Endometrial microvascular endothelial cells (primary cell): ENCODE data around the gene HIGD2A. TPM values are rescaled to one million over a fixed set of nuclear protein-coding genes. Genes with fewer than 3 reads are reported as not detected.

Source experiments
- in situ Hi-C: cut with HindIII; loops from 2 replicates; pipeline ENCODE4 v1.10.0; 2017; ENCODE audit warnings: low sequenced_read_pairs, low pct_unique_long_range_greater_than_20kb; ENCODE audit errors: inconsistent ontology term
- total RNA-seq: library from RNA; depleted of rRNA; stranded (reverse); fragments of >200 nt; gene quantifications from one replicate; pipeline ENCODE4 v1.2.3, GENCODE V29; 2015; ENCODE audit errors: inconsistent ontology term

HIGD2A gene, protein sequence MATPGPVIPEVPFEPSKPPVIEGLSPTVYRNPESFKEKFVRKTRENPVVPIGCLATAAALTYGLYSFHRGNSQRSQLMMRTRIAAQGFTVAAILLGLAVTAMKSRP
- total RNA-seq = 138 TPM

DNA sequence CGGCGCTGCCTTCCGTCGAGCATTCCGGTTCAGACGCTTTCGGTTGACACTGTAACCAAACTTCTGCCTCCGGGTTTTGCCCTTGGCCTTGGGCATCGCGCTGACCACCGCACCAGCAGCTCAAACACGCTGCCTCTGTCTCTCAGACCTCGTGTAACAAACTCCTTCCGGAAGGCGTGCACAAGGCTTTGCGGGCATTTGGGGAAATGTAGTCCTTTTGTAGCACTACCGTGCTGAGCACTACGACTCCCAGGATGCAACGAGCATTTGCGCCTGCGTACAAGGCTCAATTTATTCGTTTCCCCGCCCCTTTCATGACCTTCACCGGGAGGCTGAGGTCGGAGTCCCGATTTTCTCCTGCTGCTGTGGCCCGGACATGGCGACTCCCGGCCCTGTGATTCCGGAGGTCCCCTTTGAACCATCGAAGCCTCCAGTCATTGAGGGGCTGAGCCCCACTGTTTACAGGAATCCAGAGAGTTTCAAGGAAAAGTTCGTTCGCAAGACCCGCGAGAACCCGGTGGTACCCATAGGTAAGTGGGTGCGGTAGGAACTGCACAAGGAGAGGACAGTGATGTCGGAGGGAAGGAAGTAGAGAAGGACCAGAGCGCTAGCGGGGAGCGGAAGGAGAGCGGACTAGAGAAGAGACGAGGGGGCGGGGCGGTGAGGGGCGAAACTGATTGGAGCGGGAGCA is at the start of gene HIGD2A, which contains the start of gene NOP16:
TSS of gene HIGD2A (plus strand) at position 308 of the 691 bp plus-strand sequence. CDS start at position 377, 69 bp downstream.
TSS of gene NOP16 (minus strand) at position 155 of the 691 bp plus-strand sequence. CDS start at position 96, 59 bp downstream.
- in situ Hi-C loops = no loop called here

DNA sequence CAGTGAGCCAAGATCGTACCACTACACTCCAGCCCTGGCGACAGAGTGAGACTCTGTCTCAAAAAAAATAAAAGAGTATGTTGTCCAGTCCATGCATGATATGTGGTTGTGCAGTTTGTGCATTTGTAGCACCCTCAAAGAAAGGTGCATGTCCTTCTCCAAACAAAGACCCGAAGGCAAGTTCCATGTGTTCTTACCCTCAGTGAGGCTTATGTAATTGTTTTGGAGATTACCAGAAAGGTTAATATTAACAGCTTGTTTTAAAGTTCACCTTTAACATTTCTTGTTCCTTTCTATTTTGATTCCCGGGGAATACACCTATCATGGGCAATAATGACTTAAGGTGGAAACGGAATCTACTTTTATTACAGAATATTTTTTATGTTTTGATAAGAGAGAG is 49.2 kb upstream of the HIGD2A start:
- in situ Hi-C loops = no loop called here

DNA sequence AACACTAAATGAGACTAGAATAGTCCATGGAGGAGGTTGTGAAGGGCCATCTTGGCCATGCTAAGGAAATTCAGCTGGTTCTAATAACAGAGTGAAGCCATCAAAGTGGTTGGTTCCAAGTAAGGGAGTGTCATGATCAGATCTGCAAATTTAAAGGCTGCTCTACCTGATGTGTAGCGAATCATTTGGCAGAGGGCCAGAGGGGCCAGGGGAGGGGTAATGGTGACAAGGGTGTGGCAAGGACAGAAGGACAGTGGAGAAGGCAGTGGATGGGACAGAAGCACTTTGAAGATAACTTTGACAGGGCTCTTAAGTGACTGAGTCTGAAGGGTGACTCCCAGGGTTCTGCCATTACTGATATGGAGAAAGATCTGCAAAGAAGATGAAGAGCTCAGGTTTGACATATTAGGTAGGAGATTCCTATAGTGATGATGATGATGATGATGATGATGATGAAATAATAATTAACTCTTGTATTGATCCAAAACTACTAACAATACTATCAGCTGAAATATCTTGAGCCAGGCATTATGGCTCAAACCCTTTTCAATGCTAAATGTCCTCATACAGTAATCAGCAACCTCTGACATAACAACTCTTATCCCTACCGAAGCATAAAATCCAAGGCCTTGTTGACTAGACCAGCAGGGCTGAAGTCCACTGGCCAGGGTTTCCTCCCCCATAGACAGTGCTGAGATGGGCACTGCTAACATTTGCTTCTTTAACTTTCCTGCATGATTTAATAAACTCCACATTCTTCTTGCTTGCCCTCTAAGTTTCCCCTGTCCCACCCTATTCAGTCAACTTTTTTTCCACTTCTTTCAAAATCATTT is 47.0 kb upstream of the HIGD2A start:
- in situ Hi-C loops = no loop called here

DNA sequence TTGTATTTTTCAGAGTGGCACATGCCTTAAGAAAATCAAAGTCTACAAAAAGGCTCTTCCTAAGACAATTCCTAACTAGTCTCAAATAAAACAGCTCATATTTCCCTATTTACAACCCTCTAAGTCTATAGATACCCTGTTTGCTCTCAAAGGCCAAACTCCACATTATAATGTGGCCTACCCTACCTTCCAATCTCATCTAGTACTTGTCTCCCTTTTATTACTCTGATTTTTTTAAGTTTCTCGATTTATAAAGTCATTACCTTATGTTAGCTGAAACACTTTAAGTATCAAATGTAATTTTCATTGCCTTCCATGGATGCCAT is 46.4 kb upstream of the HIGD2A start:
- in situ Hi-C loops = no loop called here

DNA sequence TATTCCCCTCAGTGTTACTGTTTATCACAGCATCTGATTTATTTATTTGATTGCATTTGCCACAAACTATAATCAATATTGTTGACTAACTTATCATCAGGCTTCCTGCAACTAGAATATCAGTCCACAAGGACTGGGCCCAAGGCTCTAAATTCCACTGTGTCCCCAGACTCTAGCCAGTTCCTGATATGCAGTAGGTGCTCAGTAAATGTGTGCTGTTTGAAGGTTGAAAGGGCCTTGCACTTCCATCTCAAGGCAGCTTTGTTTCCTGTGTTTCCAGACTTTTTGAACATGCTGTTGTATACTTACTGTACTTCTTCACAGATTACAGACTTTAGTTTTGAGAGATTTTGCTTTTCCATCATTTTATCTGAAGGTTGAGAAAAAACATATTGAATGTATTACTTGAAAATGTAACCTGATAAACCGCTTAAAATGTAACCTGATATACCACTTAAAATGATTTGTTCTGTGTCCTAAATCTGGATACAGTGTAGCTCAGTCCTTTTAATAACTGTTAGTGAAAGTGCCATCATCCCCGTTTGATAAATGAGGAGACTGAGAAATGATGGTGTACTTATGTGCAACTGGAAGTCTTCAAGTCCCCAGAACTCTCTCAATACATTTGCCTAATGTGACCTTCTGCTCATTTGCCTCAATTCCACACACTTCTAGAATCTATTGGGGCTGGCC is 45.6 kb upstream of the HIGD2A start:
- in situ Hi-C loops = no loop called here

DNA sequence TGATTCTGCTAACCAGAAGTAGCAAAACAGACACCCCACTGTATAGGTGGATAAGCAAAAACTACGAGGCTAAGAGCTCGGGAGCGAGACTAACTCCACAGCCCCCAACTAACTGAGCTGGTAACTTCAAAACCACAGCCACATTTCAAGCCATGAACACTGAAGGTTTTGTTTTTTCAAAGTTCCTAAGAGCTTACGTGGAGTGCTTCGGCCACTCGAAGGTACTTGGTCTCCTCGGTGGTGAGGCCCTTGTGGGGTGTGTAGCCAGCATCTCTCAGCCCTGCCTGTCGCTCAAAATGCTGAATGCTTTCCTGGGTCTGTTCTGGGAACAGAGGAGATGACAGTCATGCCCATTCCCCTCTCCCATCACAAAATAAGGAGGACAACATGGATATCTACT is 38.1 kb upstream of the HIGD2A start:
- in situ Hi-C loops = no loop called here

DNA sequence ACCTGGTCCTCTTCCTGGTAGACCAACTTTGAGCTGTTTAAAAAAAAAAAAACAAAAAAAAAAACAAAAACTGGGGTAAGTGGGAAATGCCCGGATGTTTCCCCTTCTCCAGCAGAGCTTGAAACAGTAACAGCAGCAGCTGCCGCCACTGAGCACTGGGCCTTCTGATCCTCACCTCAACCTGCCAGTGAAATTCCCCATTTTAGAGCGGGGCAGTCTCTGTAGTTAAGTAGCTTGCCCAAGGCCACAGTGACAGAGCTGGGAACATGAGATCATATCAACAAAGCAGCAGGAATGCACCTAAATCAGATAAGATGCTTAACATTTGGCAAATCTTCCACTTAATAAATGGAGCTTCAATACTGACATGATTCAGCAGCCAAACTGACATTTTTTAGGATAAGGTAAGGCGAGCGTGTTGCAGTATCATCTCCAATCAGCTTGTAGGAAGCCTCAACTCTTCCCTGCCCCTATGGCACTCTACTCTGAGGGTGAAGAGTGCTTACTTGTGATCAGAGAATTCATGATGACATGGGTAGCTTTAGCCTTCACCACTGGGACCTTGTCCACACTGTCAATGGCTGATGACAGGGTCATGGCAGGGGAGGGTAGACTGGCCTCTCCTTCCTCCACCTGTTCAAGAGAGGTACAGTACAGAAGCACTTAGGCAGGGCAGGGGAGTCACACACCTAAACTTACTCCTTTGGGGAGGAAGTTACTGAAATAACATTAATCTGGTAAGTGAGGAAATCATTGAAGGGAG is 36.3 kb upstream of the HIGD2A start:
- in situ Hi-C loops = no loop called here

DNA sequence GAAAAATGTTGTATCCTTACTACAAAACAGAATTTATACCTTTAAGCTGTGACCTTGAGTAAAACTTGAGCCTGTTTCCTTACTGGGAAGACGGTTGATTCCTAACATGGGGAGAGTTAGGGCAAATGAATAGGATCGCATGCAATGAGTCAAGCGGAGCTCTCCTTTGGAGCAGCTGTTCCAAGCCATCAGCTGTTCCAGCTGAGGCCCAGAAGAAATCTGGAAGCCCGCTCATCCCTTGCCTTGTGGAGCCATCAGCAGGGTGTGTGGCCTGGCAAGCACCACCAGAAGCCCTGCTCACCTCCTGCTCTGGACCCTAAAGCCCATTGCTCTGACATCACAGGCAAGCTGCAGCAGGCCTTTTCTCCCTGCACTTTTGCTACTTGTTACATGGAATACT is 35.0 kb upstream of the HIGD2A start:
- in situ Hi-C loops = no loop called here

DNA sequence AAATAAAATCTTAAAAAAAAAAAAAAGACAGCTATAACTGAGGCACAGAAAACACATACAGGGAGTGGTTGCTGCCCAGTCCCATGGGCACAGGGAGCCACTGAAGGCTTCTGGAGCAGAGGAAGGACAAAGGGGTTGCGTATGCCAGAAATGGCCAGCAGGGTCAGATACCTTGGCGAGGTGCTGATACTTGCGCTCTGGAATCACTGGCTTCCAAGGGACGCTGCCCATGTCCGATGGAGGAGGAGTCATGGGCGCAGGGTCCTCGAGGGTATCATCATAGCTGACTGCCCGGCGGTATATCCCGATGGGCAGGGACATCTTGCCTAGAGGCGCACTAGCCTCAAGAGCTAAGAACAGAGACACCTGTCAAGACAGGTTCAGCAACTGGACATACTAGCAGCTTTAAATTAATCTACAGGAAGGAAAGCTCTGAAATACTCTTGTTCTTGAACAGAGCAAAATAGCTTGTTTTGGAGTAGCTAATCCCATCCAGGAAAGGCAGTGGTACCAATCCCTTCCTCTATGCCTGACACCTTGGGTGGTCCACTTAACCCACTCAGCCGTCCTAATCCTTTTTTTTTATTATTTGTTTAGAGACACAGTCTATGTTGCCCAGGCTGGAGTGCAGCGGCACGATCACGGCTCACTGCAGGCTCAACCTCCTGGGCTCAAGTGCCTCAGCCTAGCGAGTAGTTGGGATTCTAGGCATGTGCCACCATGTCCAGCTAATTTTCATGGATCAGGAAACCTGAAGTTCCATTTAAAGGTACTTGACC is 33.0 kb upstream of the HIGD2A start:
- in situ Hi-C loops = no loop called here

DNA sequence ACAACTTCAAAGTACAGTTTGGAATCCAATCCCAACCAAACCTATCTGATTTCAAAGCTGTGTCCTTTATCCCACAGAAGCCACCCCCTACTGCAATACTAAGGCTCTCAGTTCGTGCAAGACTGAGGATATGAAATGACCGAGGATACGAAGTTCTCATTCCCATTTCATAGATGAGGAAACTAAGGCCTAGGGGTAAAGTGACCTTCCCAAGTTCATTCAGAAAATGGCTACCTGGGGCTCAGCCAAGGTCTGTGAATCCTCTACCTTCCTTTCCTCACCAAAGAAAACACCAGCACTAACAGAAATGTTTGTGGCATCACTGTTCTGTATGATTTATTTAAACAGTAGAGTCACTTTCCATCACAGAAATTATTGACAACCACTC is 32.4 kb upstream of the HIGD2A start:
- in situ Hi-C loops = no loop called here

DNA sequence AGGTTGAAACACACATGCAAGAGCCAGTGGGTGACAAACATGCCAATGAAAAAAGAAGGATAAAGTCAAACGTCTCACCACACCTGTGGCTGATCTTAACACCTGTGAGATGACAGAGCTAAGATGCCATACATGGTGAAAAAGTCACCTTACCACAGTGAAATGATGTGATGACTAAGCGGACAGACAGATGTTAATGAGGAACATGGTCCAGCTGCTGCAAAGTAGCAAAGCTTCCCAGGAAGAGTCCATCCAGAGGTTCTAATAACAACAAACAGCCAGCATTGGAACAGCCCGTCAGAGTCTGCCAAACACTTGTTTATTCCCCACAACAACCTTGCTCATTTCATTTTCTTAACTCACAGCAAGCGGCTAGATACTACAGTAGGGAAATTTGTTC is 28.9 kb upstream of the HIGD2A start:
- in situ Hi-C loops = no loop called here

DNA sequence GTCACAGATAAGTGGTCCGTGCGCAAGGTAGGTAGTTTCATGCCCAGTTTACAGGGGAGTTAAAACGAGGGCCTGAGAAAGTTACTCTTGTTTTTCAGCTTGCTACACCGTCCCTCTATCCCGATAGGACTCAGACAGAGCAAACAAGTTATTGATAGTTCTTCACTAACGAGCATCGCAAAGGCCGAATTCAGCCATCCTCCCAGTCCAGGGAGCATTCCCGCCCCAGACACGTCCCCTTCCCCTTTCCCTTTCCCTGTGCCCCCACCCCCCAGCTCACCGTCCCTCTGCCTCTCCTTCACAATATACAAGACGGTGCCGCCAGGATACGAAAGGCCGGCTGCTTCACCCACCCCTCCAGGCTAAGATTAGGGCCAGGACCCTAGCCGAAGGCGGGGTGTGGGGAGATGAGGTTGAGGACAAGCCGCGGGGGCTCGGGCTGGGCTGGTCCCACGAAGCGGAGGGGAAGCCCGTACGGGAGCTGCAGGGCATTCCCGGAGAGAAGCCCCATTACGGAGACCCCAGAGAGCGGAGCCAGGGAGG is 27.6 kb upstream of the HIGD2A start:
- in situ Hi-C loops = no loop called here

DNA sequence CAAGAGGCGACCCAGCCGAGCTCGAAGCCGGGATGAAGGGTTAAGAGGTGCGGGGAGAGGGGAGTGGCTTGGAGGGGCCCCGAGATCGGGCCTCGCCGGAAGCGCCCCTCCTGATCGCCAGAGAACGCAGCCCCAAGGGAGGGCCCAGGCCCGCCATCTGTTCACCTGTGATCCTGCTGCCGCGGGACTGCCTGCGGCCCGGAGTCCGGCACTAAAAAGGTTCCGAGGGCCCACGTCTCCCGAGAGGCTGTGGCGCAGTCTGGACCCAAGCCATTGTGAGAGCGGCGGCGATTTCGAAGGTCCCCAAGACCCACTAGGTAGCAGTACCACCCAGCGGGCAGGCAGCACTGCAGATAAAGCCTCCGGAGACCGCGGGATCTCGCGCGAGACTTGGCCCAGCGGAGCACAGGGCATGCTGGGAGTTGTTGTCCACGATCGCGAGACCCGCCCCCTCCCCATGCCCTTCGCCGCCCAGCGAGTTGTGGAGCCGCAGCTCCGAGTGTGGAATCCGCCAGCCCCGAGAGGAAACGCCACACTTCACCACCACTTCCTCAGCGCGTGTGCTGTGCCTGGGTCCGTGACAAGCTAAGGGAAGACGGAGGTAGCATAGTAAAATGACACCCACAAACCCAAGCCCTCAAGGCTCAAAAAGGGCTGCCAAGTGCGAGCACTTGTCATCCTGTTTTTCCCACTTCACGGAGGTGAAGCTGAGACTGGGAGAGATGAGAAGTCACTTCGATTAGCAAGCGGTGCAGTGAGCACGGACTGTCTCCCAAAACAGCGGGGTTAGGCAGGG is 26.9 kb upstream of the HIGD2A start, which contains the start of gene KIAA1191:
TSS of gene KIAA1191 (minus strand) at position 328 of the 796 bp plus-strand sequence. CDS start 2,256 bp downstream, outside the sequence.
- in situ Hi-C loops = no loop called here

DNA sequence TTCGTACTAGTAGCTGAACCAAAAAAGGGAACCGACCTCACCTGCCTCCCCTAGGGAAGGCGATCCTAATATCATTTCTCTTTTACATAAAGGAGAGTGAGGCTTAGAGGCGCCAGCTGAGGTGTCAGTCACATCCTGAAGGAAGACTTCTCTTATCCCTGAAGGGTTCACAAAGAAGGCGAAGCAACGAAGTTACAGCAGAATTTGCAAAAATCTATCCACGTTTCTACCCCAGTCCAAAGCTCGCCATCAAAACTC is 26.4 kb upstream of the HIGD2A start:
- in situ Hi-C loops = no loop called here

DNA sequence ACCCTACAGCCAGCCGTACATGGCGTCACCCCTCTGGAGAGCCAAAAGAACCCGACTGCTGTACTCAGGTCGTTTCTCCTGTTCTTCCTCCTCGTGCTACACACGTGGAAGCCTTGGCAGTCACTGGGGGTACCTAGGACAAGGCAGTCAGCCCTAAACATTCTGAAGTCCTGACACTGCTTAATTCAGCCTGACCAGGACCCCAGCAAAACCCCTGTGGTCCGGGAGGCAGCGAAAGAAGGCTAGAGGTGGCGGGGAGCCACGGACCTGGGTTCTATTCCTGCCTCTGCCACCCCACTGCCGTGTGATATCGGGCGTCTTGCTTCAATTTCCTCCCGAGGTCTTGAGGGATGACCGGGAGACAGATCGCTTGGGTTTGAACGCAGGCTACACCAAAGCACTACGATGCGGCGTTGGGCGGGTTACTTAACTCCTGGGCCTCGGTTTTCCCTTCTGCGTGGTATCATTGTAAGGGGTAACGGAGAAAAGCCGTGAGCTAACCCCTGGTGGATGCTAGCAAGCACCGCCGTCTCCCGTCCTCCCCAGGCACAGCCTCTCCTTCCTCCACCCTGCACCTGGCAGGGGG is 23.7 kb upstream of the HIGD2A start:
- in situ Hi-C loops = no loop called here

DNA sequence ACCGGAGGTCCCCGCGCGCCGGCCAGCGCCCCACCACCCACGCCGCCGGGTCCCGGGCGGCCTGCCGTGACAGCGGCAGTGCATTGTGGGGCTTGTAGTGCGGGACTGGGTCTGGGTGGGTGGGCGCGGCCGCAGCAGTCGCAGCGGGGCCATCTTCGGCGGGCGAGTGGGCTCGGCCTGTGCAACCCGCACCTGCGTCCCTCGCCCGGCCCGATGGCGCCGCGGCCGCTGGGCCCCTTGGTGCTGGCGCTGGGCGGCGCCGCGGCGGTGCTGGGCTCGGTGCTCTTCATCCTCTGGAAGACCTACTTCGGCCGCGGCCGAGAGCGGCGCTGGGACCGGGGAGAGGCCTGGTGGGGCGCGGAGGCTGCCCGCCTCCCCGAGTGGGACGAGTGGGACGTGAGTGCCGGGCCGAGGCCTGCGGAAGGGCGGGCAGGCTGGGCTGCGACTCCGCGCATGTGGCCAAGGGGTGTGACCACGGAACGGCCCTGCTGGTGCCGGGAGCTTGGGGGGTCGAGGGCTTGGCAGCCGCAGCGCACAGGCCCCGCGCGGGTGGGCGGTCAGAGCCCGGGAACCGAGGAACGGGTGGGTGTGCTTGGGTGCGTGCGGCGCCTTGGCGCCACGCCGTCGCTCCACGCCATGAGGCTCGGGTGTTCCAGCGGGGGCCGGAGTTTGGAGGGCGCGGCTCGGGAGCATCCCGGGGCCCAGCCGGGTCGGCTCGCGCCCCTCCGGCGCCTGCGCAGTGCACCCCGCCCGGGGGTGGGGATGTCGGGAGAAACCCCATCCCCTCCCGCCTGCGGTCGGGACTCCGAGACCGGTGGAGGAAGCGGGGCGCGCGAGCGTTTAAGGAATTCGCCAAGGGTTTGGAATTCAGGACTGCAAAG is 23.0 kb upstream of the HIGD2A start, which contains the start of gene ARL10:
TSS of gene ARL10 (plus strand) at position 137 of the 881 bp plus-strand sequence. CDS start at position 214, 77 bp downstream.
- in situ Hi-C loops = no loop called here
